IMR-90 (cell line): ENCODE results near the gene ALS2CL. TPM values are rescaled to one million over a fixed set of nuclear protein-coding genes. Genes with fewer than 3 reads are reported as not detected.

ENCODE experiments used
- ATAC-seq: fragments of 200-7000 bp; cut with Tn5 transposase; 2 replicates; pipeline ENCODE4 v1.9.1; 2020; ENCODE audit warnings: low read depth, mild to moderate bottlenecking, moderate library complexity
- BruUV-seq: library from RNA; stranded (reverse); fragments of 400-500 nt; replicated peaks from 2 replicates; lab custom pipeline; 2021; lab: Mats Ljungman, UMichigan
- CTCF ChIA-PET: fragments of 300-600 bp; formaldehyde crosslinking; extraction: SDS; loops from one replicate; lab custom pipeline; 2021; ENCODE audit warnings: antibody characterized with exemption; lab: Yijun Ruan, JAX
- POLR2A ChIA-PET: fragments of 300-600 bp; sonication (Branson Sonifier 250); formaldehyde crosslinking; loops from one replicate; lab custom pipeline; 2022; ENCODE audit warnings: antibody characterized with exemption; ENCODE audit not compliant: unreplicated experiment; lab: Charles Lee
- DNase-seq: peaks from one replicate; pipeline ENCODE4 v3.0.0; 2013
- H2AFZ ChIP-seq: replicated peaks from 2 replicates; pipeline ENCODE3; 2013; ENCODE audit warnings: low read length, mild to moderate bottlenecking; ENCODE audit not compliant: poor library complexity
- H2AK5ac ChIP-seq: 2 replicates; pipeline ENCODE4 v1.6.1; 2013; ENCODE audit warnings: low read depth, low read length, inconsistent platforms
- H2AK9ac ChIP-seq: replicated peaks from 2 replicates; pipeline ENCODE3; 2013; ENCODE audit warnings: mild to moderate bottlenecking, low read depth, low read length, moderate library complexity; ENCODE audit not compliant: poor library complexity
- H2BK120ac ChIP-seq: 2 replicates; pipeline ENCODE4 v1.6.1; 2013; ENCODE audit warnings: low read depth, low read length, inconsistent platforms
- H2BK15ac ChIP-seq: 3 replicates; pipeline ENCODE4 v1.6.1; 2013; ENCODE audit warnings: low read depth, low read length, inconsistent platforms
- H2BK20ac ChIP-seq: 2 replicates; pipeline ENCODE4 v1.6.1; 2013; ENCODE audit warnings: low read depth, mild to moderate bottlenecking, inconsistent platforms, low read length, moderate library complexity
- H2BK5ac ChIP-seq: 2 replicates; pipeline ENCODE4 v1.6.1; 2013; ENCODE audit warnings: mild to moderate bottlenecking, low read depth, low read length, inconsistent platforms; ENCODE audit not compliant: poor library complexity, severe bottlenecking
- H3K14ac ChIP-seq: replicated peaks from 2 replicates; pipeline ENCODE4 v1.6.1; 2013; ENCODE audit warnings: low read depth, low read length, inconsistent platforms
- H3K18ac ChIP-seq: 2 replicates; pipeline ENCODE4 v1.6.1; 2013; ENCODE audit warnings: low read depth, low read length, control low read depth
- H3K23ac ChIP-seq: 2 replicates; pipeline ENCODE4 v1.6.1; 2013; ENCODE audit warnings: low read depth, low read length, inconsistent platforms
- H3K27ac ChIP-seq: 2 replicates; pipeline ENCODE4 v1.5.1; 2013; ENCODE audit warnings: mild to moderate bottlenecking, control low read depth, low read length; ENCODE audit not compliant: insufficient read depth
- H3K27me3 ChIP-seq: 2 replicates; pipeline ENCODE4 v1.6.1; 2013; ENCODE audit warnings: low read length; ENCODE audit not compliant: control insufficient read depth, insufficient read depth
- H3K36me3 ChIP-seq: 2 replicates; pipeline ENCODE4 v1.6.1; 2013; ENCODE audit warnings: low read length, mixed read lengths; ENCODE audit not compliant: control insufficient read depth, insufficient read depth
- H3K4ac ChIP-seq: 2 replicates; pipeline ENCODE4 v1.6.1; 2013; ENCODE audit warnings: low read depth, low read length, inconsistent platforms
- H3K4me1 ChIP-seq: 2 replicates; pipeline ENCODE4 v1.6.1; 2013; ENCODE audit warnings: low read length, mixed read lengths; ENCODE audit not compliant: control insufficient read depth, insufficient read depth
- H3K4me2 ChIP-seq: 2 replicates; pipeline ENCODE4 v1.6.1; 2013; ENCODE audit warnings: low read depth, mild to moderate bottlenecking, control low read depth, low read length, moderate library complexity
- H3K4me3 ChIP-seq: 2 replicates; pipeline ENCODE4 v1.5.1; 2013; ENCODE audit warnings: low read depth, mild to moderate bottlenecking, control low read depth, low read length, moderate library complexity; ENCODE audit not compliant: insufficient read depth
- H3K56ac ChIP-seq: 2 replicates; pipeline ENCODE4 v1.6.1; 2013; ENCODE audit warnings: low read length, inconsistent platforms; ENCODE audit not compliant: insufficient read depth; ENCODE audit errors: extremely low read depth
- H3K79me1 ChIP-seq, 2 experiments: 2 replicates each; pipeline ENCODE4 v1.6.1; 2013; ENCODE audit warnings: low read length in 2 of 2, inconsistent platforms in 1 of 2, low read depth in 1 of 2
- H3K9ac ChIP-seq: 2 replicates; pipeline ENCODE4 v1.6.1; 2013; ENCODE audit warnings: low read depth, low read length, control low read depth
- H3K9me1 ChIP-seq: 2 replicates; pipeline ENCODE4 v1.6.1; 2013; ENCODE audit warnings: low read length, inconsistent platforms; ENCODE audit not compliant: insufficient read depth
- H3K9me3 ChIP-seq: 2 replicates; pipeline ENCODE4 v1.6.1; 2013; ENCODE audit warnings: low read length; ENCODE audit not compliant: control insufficient read depth, insufficient read depth
- H4K20me1 ChIP-seq: 2 replicates; pipeline ENCODE4 v1.6.1; 2013; ENCODE audit warnings: low read length, inconsistent platforms; ENCODE audit not compliant: insufficient read depth
- H4K5ac ChIP-seq: 2 replicates; pipeline ENCODE4 v1.6.1; 2013; ENCODE audit warnings: mild to moderate bottlenecking, low read depth, low read length, control low read depth
- H4K8ac ChIP-seq, 2 experiments: 2 replicates each; pipeline ENCODE4 v1.6.1; 2013; ENCODE audit warnings: low read depth in 2 of 2, low read length in 2 of 2, control low read depth in 1 of 2, inconsistent platforms in 1 of 2
- H4K91ac ChIP-seq: 2 replicates; pipeline ENCODE4 v1.6.1; 2013; ENCODE audit warnings: low read depth, low read length, inconsistent platforms; ENCODE audit not compliant: insufficient read depth
- CEBPB ChIP-seq: IDR thresholded peaks from 2 replicates; pipeline ENCODE4 v1.6.1; 2012; ENCODE audit warnings: low read depth, low read length, improper control_type of control experiment
- CHD1 ChIP-seq: IDR thresholded peaks from 2 replicates; pipeline ENCODE4 v1.6.1; 2012; ENCODE audit warnings: low read depth, low read length, improper control_type of control experiment
- MAZ ChIP-seq: IDR thresholded peaks from 2 replicates; pipeline ENCODE4 v1.6.1; 2012; ENCODE audit warnings: low read depth, mild to moderate bottlenecking, low read length, improper control_type of control experiment, moderate library complexity, borderline replicate concordance
- POLR2A ChIP-seq: IDR thresholded peaks from 2 replicates; pipeline ENCODE4 v1.6.1; 2012; ENCODE audit warnings: mild to moderate bottlenecking, low read depth, low read length
- RCOR1 ChIP-seq: IDR thresholded peaks from 2 replicates; pipeline ENCODE4 v1.6.1; 2012; ENCODE audit warnings: mild to moderate bottlenecking, low read length, improper control_type of control experiment; ENCODE audit not compliant: insufficient replicate concordance
- RFX5 ChIP-seq: IDR thresholded peaks from 2 replicates; pipeline ENCODE4 v1.8.0; 2012; ENCODE audit warnings: low read depth, mild to moderate bottlenecking, low read length, moderate library complexity
- SMC3 ChIP-seq: fragments of 150-350 bp; IDR thresholded peaks from 2 replicates; pipeline ENCODE4 v1.6.1; 2016; ENCODE audit warnings: low read depth, mild to moderate bottlenecking, antibody characterized with exemption, low read length, moderate library complexity
- WGBS, 2 experiments: methylation state at CpG; one replicate each; pipeline versions ENCODE4 v1.1.5 to v1.1.7; 2013; ENCODE audit warnings: missing lambda C conversion rate in 2 of 2; ENCODE audit not compliant: insufficient read length in 1 of 2; ENCODE audit errors: extremely low coverage in 2 of 2; 5-methylcytosine and 5-hydroxymethylcytosine counted together
- dilution Hi-C: fragments of 300-500 bp; cut with HindIII; formaldehyde crosslinking; loops from one replicate; pipeline ENCODE4 v1.14.3; 2018; ENCODE audit warnings: low sequenced_read_pairs; ENCODE audit not compliant: unreplicated experiment
- in situ Hi-C: fragments of 300-500 bp; cut with MboI; formaldehyde crosslinking; loops from 3 replicates; pipeline ENCODE4 v1.14.3; 2019; ENCODE audit warnings: low sequenced_read_pairs, inconsistent platforms, mixed read lengths
- intact Hi-C: fragments of 100-400 bp; cut with micrococcal nuclease; formaldehyde crosslinking; loops from 2 replicates; pipeline ENCODE4 v1.10.0; 2022
- polyA plus RNA-seq, 3 experiments: library from polyadenylated mRNA; depleted of rRNA; stranded (reverse); fragments of >200 nt; gene quantifications; 2 replicates each; pipeline ENCODE4 v1.2.3, GENCODE V29; 2012; ENCODE audit warnings: low replicate concordance in 1 of 3
- total RNA-seq: library from RNA; depleted of rRNA; stranded (reverse); fragments of >200 nt; gene quantifications from 2 replicates; pipeline ENCODE4 v1.2.3, GENCODE V29; 2012
- TF ChIP-seq, protein P1 (sequence below): fragments of 150-350 bp; IDR thresholded peaks from 2 replicates; pipeline ENCODE4 v1.6.1; 2017; ENCODE audit warnings: mild to moderate bottlenecking, antibody characterized with exemption, low read length, low read depth

Gene ALS2CL
- total and polyA plus RNA-seq, 2 of the 4 experiments (the other 2 are of a cell fraction) = 2.2 to 4.8 TPM

DNA sequence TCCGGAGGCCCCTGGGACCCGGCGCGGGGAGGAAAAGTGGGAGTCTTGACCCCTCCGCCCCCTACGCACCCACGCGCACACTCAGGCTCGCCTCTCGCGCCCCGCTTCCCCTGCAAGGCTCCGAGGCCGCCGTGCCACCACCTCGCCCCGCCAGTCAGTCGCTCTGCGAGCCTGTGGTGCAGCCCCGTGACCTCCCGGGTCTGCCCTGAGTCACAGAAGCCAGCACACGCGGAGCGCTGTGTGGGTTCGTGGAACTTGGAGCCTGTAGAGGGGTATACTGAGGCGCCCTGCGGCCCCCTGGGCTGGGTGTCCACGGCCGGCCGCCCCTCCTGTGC, 380 bp upstream of the ALS2CL start:
- DNase-seq (no peak), ATAC-seq (no peak; the same call in 1 of the 2 replicates)
- Histone ChIP-seq H3K23ac (no peak overlapping the region), H4K91ac (no peak overlapping the region), H2AFZ (peak overlapping the region; percentile 80), H2AK5ac (no peak overlapping the region; the same call in 1 of the 2 replicates), H2BK5ac (no peak overlapping the region), H3K27ac (no peak overlapping the region), H4K5ac (peak overlapping the region; percentile 4; the same call in 1 of the 2 replicates), H2AK9ac (peak overlapping the region; percentile 93), H3K4ac (no peak overlapping the region), H3K18ac (no peak overlapping the region), H3K56ac (no peak overlapping the region), H3K79me1 (no peaks in the 10 kb centered on the region; a peak in 1 of 4 replicates), H3K27me3 (peaks cover 9% of the 10 kb centered on the region), H3K36me3 (no peaks in the 10 kb centered on the region), H2BK15ac (no peak overlapping the region), H3K9ac (no peak overlapping the region; the same call in 1 of the 2 replicates), H2BK20ac (no peak overlapping the region), H3K4me2 (peak overlapping the region; percentile 68), H4K8ac (no peak overlapping the region; a peak in 2 of 4 replicates), H3K4me3 (peak overlapping the region; percentile 33), H3K14ac (no peak overlapping the region), H3K4me1 (peaks cover 20% of the 10 kb centered on the region), H3K9me1 (peaks cover 14% of the 10 kb centered on the region; the same call in 1 of the 2 replicates), H3K9me3 (no peaks in the 10 kb centered on the region), H2BK120ac (no peak overlapping the region), H4K20me1 (peaks cover 5% of the 10 kb centered on the region; the same call in 1 of the 2 replicates)
- CTCF ChIA-PET = no interaction called here
- TF ChIP-seq CEBPB = no peak
- TF ChIP-seq RCOR1 = no peak
- TF ChIP-seq RFX5 = no peak
- TF ChIP-seq, protein P1, sequence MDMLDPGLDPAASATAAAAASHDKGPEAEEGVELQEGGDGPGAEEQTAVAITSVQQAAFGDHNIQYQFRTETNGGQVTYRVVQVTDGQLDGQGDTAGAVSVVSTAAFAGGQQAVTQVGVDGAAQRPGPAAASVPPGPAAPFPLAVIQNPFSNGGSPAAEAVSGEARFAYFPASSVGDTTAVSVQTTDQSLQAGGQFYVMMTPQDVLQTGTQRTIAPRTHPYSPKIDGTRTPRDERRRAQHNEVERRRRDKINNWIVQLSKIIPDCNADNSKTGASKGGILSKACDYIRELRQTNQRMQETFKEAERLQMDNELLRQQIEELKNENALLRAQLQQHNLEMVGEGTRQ = no peak
- no peak for TF ChIP-seq CHD1
- no peak for TF ChIP-seq MAZ
- TF ChIP-seq POLR2A = no peak
- TF ChIP-seq SMC3 = no peak
- intact Hi-C loops (loop anchor here (2.0 kb wide), 1 partner anchor 205 kb away; no protein-coding TSS in a partner anchor), dilution Hi-C loops (no loop called here), in situ Hi-C loops (no loop called here)
- WGBS, 2 experiments = no CpG with 5 or more reads among the region's 30 CpGs
- POLR2A ChIA-PET = no interaction called here
- BruUV-seq = no TSS peak
